IPS-NIHi11 (cell line): ENCODE data around the gene DOCK1.

Experiments used
- DNase-seq: peaks from one replicate; pipeline ENCODE4 v3.0.0; 2012; ENCODE audit warnings: mixed read lengths, low spot score

Gene DOCK1

GRCh38 chr10:127402596-127403409 lies 497.6 kb downstream of the DOCK1 start:
- no peak for DNase-seq

GRCh38 chr10:127405221-127405620 lies 500.0 kb downstream of the DOCK1 start:
- no peak for DNase-seq

GRCh38 chr10:127406018-127406550 lies 500.9 kb downstream of the DOCK1 start:
- no peak for DNase-seq

GRCh38 chr10:127407551-127407950 lies 502.3 kb downstream of the DOCK1 start:
- DNase-seq, result no peak

GRCh38 chr10:127408112-127408710 lies 503.0 kb downstream of the DOCK1 start:
- no peak for DNase-seq

GRCh38 chr10:127408733-127409132 lies 503.5 kb downstream of the DOCK1 start:
- no peak for DNase-seq

- no peak for DNase-seq
These were observed 504.8 kb downstream of the DOCK1 start for GRCh38 chr10:127410030-127410429.

GRCh38 chr10:127411062-127411461 lies 505.8 kb downstream of the DOCK1 start:
- DNase-seq, result no peak

- DNase-seq, result no peak
These were observed 508.1 kb downstream of the DOCK1 start for GRCh38 chr10:127413326-127413725.

- DNase-seq, result no peak
These were observed 508.8 kb downstream of the DOCK1 start for GRCh38 chr10:127414024-127414423.

GRCh38 chr10:127415116-127415515 lies 509.9 kb downstream of the DOCK1 start:
- DNase-seq, result no peak

GRCh38 chr10:127415901-127416581 lies 510.8 kb downstream of the DOCK1 start:
- DNase-seq, result no peak

- no peak for DNase-seq
These were observed 511.8 kb downstream of the DOCK1 start for GRCh38 chr10:127417031-127417430.

- DNase-seq, result no peak
These were observed 512.6 kb downstream of the DOCK1 start for GRCh38 chr10:127417686-127418401.

GRCh38 chr10:127418536-127419168 lies 513.4 kb downstream of the DOCK1 start:
- DNase-seq, result no peak

- no peak for DNase-seq
These were observed 515.0 kb downstream of the DOCK1 start for GRCh38 chr10:127420138-127420684.

- DNase-seq, result no peak
These were observed 518.1 kb downstream of the DOCK1 start for GRCh38 chr10:127423218-127423915.

- no peak for DNase-seq
These were observed 519.5 kb downstream of the DOCK1 start for GRCh38 chr10:127424594-127425264.

GRCh38 chr10:127426746-127427145 lies 521.5 kb downstream of the DOCK1 start:
- DNase-seq, result no peak

GRCh38 chr10:127427926-127428325 lies 522.7 kb downstream of the DOCK1 start:
- DNase-seq, result no peak
